T47D (cell line): ENCODE data around the gene ACO2.

Experiments
- DNase-seq, 2 experiments: peaks; one replicate each; pipeline versions ENCODE4 v3.0.0 to v3.0.0-alpha.2; 2011 to 2012; ENCODE audit warnings: low read depth in 1 of 2, low spot score in 1 of 2
- JUND ChIP-seq: IDR thresholded peaks from 2 replicates; pipeline ENCODE4 v1.6.1; 2012; ENCODE audit warnings: low read depth
- in situ Hi-C: cut with HindIII; loops from 2 replicates; pipeline ENCODE4 v1.10.0; 2016; ENCODE audit warnings: low sequenced_read_pairs, low pct_unique_long_range_greater_than_20kb

ACO2 gene

DNA sequence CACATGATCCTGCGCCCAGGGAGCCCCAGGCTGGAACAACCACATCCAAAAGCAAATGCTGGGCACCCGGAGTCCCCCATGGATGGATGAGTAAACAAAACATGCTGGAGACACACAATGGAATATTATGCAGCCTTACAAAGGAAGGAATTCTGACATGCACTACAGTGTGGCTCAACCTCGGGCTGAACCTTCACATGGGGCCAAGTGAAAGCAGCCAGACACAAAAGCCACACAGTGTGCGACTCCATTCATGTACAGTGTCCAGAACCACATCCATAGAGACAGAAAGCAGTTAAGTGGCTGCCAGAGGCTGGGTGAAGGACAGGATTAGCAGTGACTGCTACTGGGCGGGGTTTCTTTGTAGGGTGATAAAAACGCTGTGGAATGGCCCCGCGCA, 65.3 kb downstream of the ACO2 start:
- DNase-seq, result no peak
- in situ Hi-C loops, result no loop called here
- TF ChIP-seq JUND, result no peak

DNA sequence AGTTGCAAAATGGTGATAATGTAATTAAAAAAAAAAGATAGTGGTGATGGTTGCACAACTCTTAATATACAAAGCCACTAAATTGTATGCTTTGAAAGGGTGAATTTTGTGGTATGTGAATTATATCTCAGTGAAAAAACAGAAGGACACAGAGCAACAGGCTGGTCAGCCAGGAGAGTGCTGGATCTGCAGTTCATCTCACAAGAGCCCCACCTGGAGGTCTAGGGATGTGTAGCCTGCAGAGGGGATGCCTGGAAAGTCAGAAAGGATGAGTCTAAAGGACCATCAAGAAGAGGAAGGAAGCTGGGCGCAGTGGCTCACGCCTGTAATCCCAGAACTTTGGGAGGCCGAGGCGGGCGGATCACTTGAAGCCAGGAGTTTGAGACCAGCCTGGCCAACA, 66.3 kb downstream of the ACO2 start:
- peak in 1 of 2 experiments; percentile 37 for DNase-seq
- in situ Hi-C loops, result no loop called here
- TF ChIP-seq JUND, result no peak

DNA sequence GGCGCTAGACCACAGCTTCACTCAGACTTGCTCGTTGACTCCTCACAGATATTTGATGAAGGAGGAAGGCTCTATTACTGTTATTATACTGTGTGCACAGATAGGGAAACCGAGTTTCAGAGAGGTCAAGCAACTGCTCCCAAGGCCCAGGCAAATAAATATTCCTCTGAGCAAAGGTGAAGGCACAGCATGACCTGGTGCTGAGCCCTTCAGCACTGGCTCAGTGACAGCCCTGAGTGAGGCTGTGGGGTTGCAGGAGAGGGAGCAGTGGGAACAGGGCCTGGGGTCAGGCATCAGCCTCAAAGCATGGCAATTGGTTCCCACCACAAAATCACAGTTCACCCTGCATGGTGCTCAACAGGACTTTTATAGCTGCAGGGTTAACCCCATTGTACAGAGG, 68.3 kb downstream of the ACO2 start:
- no peak for DNase-seq
- in situ Hi-C loops, result no loop called here
- no peak for TF ChIP-seq JUND

DNA sequence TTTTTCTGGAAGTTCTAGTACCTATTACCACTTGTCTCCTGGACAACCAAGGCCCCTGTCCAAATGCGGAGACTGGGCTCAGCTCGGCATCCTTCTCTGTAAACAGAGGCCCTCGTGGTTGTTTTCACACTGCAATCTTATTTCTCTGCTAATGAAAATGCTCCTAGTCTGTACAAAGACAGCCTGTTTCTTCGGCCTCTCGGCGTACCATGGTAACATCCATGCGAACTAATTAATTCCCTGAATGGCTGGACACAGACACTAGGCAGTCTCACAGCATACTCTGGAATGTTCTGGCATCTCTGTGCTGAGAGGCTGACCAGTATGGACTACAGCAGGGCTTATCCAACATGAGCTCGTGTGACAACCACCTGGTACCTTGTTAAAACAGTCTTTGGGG, 69.7 kb downstream of the ACO2 start:
- DNase-seq, result no peak
- no peak for TF ChIP-seq JUND
- in situ Hi-C loops, result no loop called here

DNA sequence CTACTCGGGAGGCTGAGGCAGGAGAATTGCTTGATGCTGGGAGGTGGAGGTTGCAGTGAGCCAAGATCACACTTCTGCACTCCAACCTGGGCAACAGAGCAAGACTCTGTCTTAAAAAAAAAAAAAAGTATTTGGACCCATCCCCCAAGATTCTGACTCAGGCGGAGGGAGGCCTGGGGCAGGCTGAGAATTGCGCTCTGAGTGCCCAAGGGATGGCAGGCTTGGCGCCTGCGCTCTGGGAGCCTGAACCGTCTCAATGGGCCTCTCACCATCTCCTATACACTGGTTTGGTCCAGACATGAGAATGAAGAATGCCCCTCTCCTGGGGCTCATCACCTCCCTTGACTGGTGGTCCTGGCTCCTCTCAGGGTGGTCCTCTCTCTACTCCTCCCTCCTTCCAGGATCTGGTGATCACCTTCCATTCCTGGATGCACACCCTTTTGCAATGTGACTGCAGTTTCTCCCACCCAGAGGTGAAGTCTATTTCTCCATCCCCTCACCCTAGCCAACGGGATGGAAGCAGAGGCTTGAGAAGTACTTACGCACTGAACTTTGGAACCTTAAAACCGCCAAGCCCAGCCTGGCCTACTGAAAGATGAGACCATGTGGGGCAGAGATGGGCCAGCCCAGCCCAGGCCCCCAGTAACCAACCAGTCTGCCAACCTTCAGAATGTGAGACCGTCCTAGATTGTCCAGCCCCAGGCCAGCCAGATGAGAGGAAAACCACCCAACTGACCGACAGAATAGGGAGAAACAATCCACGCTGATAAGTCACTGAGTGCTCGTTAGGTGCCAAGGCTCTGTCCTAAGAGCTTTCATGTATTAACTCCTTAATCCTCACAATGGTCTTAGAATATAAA, 70.5 kb downstream of the ACO2 start:
- in situ Hi-C loops, result no loop called here
- no peak for DNase-seq
- no peak for TF ChIP-seq JUND

DNA sequence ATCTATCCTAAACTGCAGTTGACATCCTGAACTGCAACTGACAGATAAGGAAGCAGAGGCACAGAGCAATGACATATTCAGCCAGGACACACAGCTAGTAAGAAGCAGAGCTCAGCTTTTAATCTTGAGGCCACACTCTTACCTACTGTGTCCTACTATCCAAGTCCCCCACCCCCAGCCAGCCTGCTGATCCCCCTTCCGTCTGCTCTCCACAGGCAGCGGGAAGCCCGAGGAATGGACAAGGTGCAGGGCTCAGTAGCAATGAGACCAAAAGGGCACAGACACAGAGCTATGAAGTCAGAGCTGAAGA, 71.0 kb downstream of the ACO2 start:
- no peak for DNase-seq
- no peak for TF ChIP-seq JUND
- in situ Hi-C loops, result no loop called here

DNA sequence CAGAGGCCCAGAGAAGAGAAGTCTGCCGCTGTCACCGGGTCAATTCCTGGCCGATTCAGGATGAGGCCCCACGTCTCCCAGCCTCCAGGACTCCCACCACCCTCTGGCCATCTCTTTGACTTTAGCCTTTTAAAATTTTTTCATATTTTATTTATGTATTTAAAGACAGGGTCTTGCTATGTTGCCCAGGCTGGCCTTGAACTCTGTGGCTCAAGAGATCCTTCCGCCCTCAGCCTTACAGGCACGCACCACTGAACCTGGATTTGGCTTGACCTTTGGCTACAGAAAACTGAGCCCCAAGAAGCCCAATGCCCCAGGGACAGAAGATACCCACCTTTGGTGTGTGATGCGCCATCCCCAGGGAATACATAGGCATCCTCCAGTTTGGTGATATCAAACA, 71.4 kb downstream of the ACO2 start:
- in situ Hi-C loops, result no loop called here
- TF ChIP-seq JUND, result no peak
- no peak for DNase-seq

DNA sequence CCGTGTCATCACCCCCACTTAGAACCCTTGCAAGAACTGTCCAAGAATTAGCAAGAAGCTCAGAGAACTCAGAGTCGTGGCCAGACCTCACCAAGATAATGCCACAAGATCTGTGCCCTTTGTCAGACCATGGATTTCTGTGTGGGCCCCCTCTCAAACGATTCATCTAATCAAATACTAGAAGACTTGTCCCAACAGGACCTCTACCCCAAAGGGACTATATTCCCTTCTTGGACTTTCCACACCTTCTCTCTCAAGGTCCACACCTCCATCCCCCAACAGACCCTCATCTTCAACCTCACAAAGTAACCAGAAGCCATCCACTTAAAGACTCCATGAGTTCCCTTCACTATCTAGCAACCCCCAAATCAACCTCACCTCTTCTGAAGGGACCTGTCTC, 72.6 kb downstream of the ACO2 start:
- TF ChIP-seq JUND, result no peak
- in situ Hi-C loops, result no loop called here

DNA sequence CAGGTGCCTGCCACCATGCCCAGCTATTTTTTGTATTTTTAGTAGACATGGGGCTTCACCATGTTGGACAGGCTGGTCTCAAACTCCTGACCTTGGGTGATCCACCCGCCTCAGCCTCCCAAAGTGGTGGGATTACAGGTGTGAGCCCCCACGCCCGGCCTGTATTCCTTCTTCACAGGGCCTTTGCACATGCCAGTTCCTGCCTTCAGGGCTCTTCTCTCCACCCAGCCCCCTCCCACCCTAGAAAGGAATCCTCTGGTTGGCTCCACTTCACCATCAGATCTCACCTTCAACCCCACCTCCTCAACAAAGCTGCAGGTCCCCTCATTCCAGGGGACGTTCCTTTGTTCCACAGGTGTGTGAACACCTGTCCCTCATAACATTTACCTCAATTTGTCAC, 73.3 kb downstream of the ACO2 start:
- in situ Hi-C loops, result no loop called here
- no peak for TF ChIP-seq JUND

More for the DNA sequence above, 72.6 kb downstream of the ACO2 start:
- DNase-seq, result no peak

DNA sequence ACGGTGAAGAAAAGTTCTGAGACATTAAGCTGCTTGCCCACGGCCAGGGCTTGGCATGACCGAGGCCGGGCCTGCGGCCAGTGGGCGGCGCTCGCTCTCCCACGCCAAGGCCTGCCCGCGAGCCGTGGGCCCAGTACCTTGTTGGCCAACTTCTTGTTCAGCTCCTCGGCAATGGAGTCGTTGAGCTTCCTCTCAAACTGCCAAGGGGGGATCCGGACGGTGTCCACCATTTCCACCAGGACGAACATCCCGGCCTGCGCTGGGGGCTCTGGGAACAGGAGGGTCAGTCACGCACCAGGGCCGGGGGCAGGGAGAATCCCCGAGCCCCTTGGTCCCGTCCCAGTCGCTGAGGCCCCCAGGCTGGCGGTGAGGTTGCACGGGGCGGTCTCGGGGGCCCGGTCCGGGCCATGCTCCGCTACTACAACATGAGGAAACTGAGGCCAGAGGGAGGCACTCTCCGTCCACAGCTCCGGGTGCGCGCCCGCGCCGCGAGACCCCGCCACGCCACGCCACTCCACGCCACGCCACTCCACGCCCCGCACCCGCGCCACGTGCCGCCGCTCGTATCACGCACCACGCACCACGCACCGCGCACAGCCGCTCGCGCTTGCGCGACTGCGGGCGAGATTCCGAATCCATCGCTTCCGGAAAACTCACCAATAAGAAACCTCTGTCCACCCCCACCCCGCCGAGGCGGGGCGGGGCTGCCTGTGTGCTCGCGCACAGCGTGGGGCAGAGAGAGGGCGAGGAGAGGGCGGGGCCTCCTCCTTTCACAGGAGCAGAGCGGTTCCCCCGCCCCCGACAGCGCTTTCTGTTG, 75.1 kb downstream of the ACO2 start, which contains the start of gene POLR3H:
POLR3H (minus strand) TSS at position 617 of the 817 bp plus-strand sequence; CDS start at position 248, 369 bp downstream.
- in situ Hi-C loops, result no loop called here
- DNase-seq, result peak; percentile 91 to 97
- TF ChIP-seq JUND, result no peak

More for the DNA sequence above, 73.3 kb downstream of the ACO2 start:
- DNase-seq, result no peak

DNA sequence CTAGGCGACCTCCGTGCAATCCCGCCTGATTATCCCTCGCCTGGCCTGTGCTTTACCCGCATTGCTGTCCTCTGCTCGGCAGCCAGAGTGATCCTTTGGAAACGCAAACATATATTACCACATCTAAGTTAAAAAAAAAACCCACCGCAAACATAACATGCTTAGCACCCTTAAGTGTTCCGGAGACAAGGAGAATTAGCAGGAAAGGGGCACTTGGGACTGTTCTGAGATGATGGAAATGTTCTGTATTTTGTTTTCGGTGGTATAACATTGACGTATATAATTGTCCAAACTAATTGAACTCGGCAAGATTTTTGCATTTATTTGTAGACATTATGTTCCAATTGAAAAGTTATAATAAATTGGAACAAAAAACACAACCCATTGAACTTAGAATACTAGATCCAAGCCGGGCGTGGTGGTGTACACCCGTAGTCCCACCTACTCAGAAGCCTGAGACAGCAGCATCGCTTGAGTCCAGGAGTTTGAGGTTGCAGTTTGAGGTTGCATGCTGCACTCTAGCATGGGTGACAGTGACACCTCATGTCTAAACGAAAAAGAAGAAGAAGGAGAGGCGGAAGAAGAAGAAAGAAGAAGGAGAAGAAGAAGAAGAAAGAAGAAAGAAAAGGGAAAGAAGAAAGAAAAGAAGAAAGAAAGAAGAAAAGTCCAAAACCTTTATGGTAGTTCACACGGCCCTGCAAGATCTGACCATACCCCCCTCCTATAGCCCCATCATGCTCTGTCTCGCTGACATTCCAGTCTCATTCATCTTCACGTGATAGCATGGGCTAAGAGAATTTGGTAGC, 76.0 kb downstream of the ACO2 start:
- no peak for TF ChIP-seq JUND
- in situ Hi-C loops, result no loop called here
- no peak for DNase-seq

DNA sequence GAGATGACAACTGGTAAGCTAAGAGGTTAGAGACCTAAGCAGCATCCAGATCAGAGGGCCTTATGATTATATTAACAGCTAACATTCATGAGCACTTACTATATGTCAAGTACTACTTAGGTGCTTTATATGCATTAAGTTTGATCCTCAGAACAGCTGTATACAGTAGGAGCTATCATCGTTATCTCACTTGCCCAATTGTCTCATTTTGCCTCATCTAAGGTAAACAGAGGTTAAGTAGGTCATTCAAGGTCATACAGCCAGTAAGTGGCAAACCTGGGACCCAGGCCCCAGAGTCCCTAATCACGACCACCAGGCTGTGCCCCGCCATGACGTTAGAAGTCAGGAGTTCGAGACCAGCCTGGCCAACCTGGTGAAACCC, 79.9 kb downstream of the ACO2 start:
- no peak for TF ChIP-seq JUND
- no peak for DNase-seq
- in situ Hi-C loops, result no loop called here
